GM19351 (cell line): Measurements from ENCODE around the gene PF4V1.
"Not testable (repeated sequence)": the region's sequence is repeated elsewhere in the genome, so short reads cannot be mapped to it uniquely, and the experiment has no call there.

ENCODE experiments used
- ATAC-seq: cut with Tn5 transposase; IDR thresholded peaks from one replicate; pipeline ENCODE4 v1.9.1; 2021; ENCODE audit warnings: mild to moderate bottlenecking, moderate library complexity; ENCODE audit not compliant: unreplicated experiment

Gene PF4V1

GRCh38 chr4:73869130-73870055 is 16.3 kb downstream of the PF4V1 start, which contains the start of gene CXCL1:
TSS of gene CXCL1 (plus strand) at chr4:73869393. CDS start at chr4:73869471, 78 bp downstream.
- no peak for ATAC-seq

- ATAC-seq = no peak
Observed at GRCh38 chr4:73870260-73870659, 17.2 kb downstream of the PF4V1 start.

GRCh38 chr4:73870768-73871167 is 17.7 kb downstream of the PF4V1 start:
- no peak for ATAC-seq

GRCh38 chr4:73871511-73872310 is 18.6 kb downstream of the PF4V1 start:
- no peak for ATAC-seq

GRCh38 chr4:73872316-73873108 is 19.4 kb downstream of the PF4V1 start:
- ATAC-seq = no peak

- ATAC-seq = no peak
Observed at GRCh38 chr4:73874386-73874785, 21.3 kb downstream of the PF4V1 start.

- no peak for ATAC-seq
Observed at GRCh38 chr4:73875401-73875800, 22.3 kb downstream of the PF4V1 start.

GRCh38 chr4:73883306-73883705 is 30.2 kb downstream of the PF4V1 start:
- no peak for ATAC-seq

GRCh38 chr4:73885574-73886267 is 32.6 kb downstream of the PF4V1 start:
- no peak for ATAC-seq

- ATAC-seq = no peak
Observed at GRCh38 chr4:73891326-73891725, 38.2 kb downstream of the PF4V1 start.

- ATAC-seq = no peak
Observed at GRCh38 chr4:73891739-73892405, 38.8 kb downstream of the PF4V1 start.

- no peak for ATAC-seq
Observed at GRCh38 chr4:73892966-73893365, 39.9 kb downstream of the PF4V1 start.

- no peak for ATAC-seq
Observed at GRCh38 chr4:73894001-73894400, 40.9 kb downstream of the PF4V1 start.

- ATAC-seq = no peak
Observed at GRCh38 chr4:73895201-73896175, 42.4 kb downstream of the PF4V1 start.

- ATAC-seq = no peak
Observed at GRCh38 chr4:73896416-73896815, 43.3 kb downstream of the PF4V1 start.

GRCh38 chr4:73897380-73898136 is 44.5 kb downstream of the PF4V1 start:
- no peak for ATAC-seq

- not testable (repeated sequence) for ATAC-seq
Observed at GRCh38 chr4:73899338-73899737, 46.2 kb downstream of the PF4V1 start.

- ATAC-seq = no peak
Observed at GRCh38 chr4:73901031-73901430, 47.9 kb downstream of the PF4V1 start.
